Measurements from ENCODE around the gene EXOC7.
"Not testable (repeated sequence)": the region's sequence is repeated elsewhere in the genome, so short reads cannot be mapped to it uniquely, and the experiment has no call there.

Gene EXOC7

GRCh38 chr17:76083536-76084182 is 19.9 kb downstream of the EXOC7 start:
- no peak for DNase-seq
- no peak overlapping the region for H3K4me3 Mint-ChIP-seq
- H3K27ac Mint-ChIP-seq = peak overlapping the region in 1 of 2 donors; percentile 78
- no peaks in the 10 kb centered on the region for H3K9me3 Mint-ChIP-seq
- peaks cover 8% of the 10 kb centered on the region for H3K36me3 Mint-ChIP-seq (ENCODE audit: insufficient read depth)
- peaks cover 2 to 8% of the 10 kb centered on the region in 2 donors for H3K4me1 Mint-ChIP-seq (ENCODE audit: low read depth in 2 of 2)
- ATAC-seq (replicated peaks) = no peak
- peaks cover 0 to 2% of the 10 kb centered on the region in 2 donors for H3K27me3 Mint-ChIP-seq

- Mint-ChIP-seq H3K4me1 (ENCODE audit: low read depth in 2 of 2) (peaks cover 6 to 10% of the 10 kb centered on the region in 2 donors), H3K9me3 (no peaks in the 10 kb centered on the region), H3K4me3 (no peak overlapping the region), H3K36me3 (ENCODE audit: insufficient read depth) (peaks cover 8% of the 10 kb centered on the region), H3K27ac (peak overlapping the region in 1 of 2 donors; percentile 78), H3K27me3 (peaks cover 0 to 12% of the 10 kb centered on the region in 2 donors)
- no peak for ATAC-seq (replicated peaks)
- no peak for DNase-seq
These were observed 21.0 kb downstream of the EXOC7 start for GRCh38 chr17:76082326-76083251.

- no peak overlapping the region for H3K4me3 Mint-ChIP-seq
- peak overlapping the region; percentile 41 to 49 for H3K27ac Mint-ChIP-seq
These were observed 22.0 kb downstream of the EXOC7 start for GRCh38 chr17:76081295-76082210.

GRCh38 chr17:76080768-76081287 is 22.8 kb downstream of the EXOC7 start:
- Mint-ChIP-seq H3K36me3 (ENCODE audit: insufficient read depth) (peaks cover 5% of the 10 kb centered on the region), H3K27ac (peak overlapping the region; percentile 41 to 68), H3K4me3 (no peak overlapping the region), H3K27me3 (peaks cover 13 to 30% of the 10 kb centered on the region in 2 donors), H3K4me1 (ENCODE audit: low read depth in 2 of 2) (peaks cover 13 to 19% of the 10 kb centered on the region in 2 donors), H3K9me3 (no peaks in the 10 kb centered on the region)
- ATAC-seq (replicated peaks) (no peak), DNase-seq (no peak)

More at GRCh38 chr17:76081295-76082210, 22.0 kb downstream of the EXOC7 start:
- no peaks in the 10 kb centered on the region for H3K9me3 Mint-ChIP-seq
- no peak for DNase-seq
- ATAC-seq (replicated peaks) = no peak
- peaks cover 5% of the 10 kb centered on the region for H3K36me3 Mint-ChIP-seq (ENCODE audit: insufficient read depth)
- H3K4me1 Mint-ChIP-seq (ENCODE audit: low read depth in 2 of 2) = peaks cover 11 to 16% of the 10 kb centered on the region in 2 donors
- peaks cover 9 to 23% of the 10 kb centered on the region in 2 donors for H3K27me3 Mint-ChIP-seq

GRCh38 chr17:76079956-76080767 is 23.4 kb downstream of the EXOC7 start:
- Mint-ChIP-seq H3K9me3 (no peaks in the 10 kb centered on the region), H3K27me3 (peaks cover 20 to 37% of the 10 kb centered on the region in 2 donors), H3K27ac (peak overlapping the region; percentile 41 to 68), H3K4me3 (peak overlapping the region in 1 of 2 donors; percentile 22), H3K4me1 (ENCODE audit: low read depth in 2 of 2) (peaks cover 14 to 25% of the 10 kb centered on the region in 2 donors), H3K36me3 (ENCODE audit: insufficient read depth) (peaks cover 5% of the 10 kb centered on the region)
- DNase-seq (no peak), ATAC-seq (replicated peaks) (peak; percentile 16)

- no peak overlapping the region for H3K4me3 Mint-ChIP-seq
These were observed 24.0 kb downstream of the EXOC7 start for GRCh38 chr17:76079535-76079955.

GRCh38 chr17:76078860-76079534 is 24.6 kb downstream of the EXOC7 start, which contains the start of gene ZACN:
Gene ZACN (plus strand): TSS chr17:76079182. CDS start chr17:76079265, 83 bp downstream.
- no peaks in the 10 kb centered on the region for H3K9me3 Mint-ChIP-seq

More at GRCh38 chr17:76079535-76079955, 24.0 kb downstream of the EXOC7 start:
- Mint-ChIP-seq H3K9me3 (no peaks in the 10 kb centered on the region), H3K4me1 (ENCODE audit: low read depth in 2 of 2) (peaks cover 19 to 29% of the 10 kb centered on the region in 2 donors), H3K36me3 (ENCODE audit: insufficient read depth) (peaks cover 8% of the 10 kb centered on the region), H3K27me3 (peaks cover 25 to 43% of the 10 kb centered on the region in 2 donors), H3K27ac (no peak overlapping the region)
- ATAC-seq (replicated peaks) = no peak
- DNase-seq = no peak

GRCh38 chr17:76078370-76078769 is 25.2 kb downstream of the EXOC7 start:
- H3K27ac Mint-ChIP-seq; H3K36me3 Mint-ChIP-seq (ENCODE audit: insufficient read depth); DNase-seq; ATAC-seq (replicated peaks); H3K9me3 Mint-ChIP-seq: not testable (repeated sequence)
- peak overlapping the region in 1 of 2 donors; percentile 14 for H3K4me3 Mint-ChIP-seq
- peaks cover 19 to 29% of the 10 kb centered on the region in 2 donors for H3K4me1 Mint-ChIP-seq (ENCODE audit: low read depth in 2 of 2)
- peaks cover 25 to 44% of the 10 kb centered on the region in 2 donors for H3K27me3 Mint-ChIP-seq

More at GRCh38 chr17:76078860-76079534, 24.6 kb downstream of the EXOC7 start, which contains the start of gene ZACN:
- peaks cover 19 to 29% of the 10 kb centered on the region in 2 donors for H3K4me1 Mint-ChIP-seq (ENCODE audit: low read depth in 2 of 2)
- peak within 1 kb of the TSS in 1 of 2 donors; percentile 46 for H3K27ac Mint-ChIP-seq
- DNase-seq (no peak), ATAC-seq (replicated peaks) (no peak)
- H3K36me3 Mint-ChIP-seq (ENCODE audit: insufficient read depth) = peaks cover 4% of the 10 kb centered on the region
- H3K27me3 Mint-ChIP-seq = peaks cover 25 to 44% of the 10 kb centered on the region in 2 donors
- H3K4me3 Mint-ChIP-seq = peak within 1 kb of the TSS; percentile 14 to 22

- no peak overlapping the region for H3K27ac Mint-ChIP-seq
- no peak for ATAC-seq (replicated peaks)
- H3K36me3 Mint-ChIP-seq (ENCODE audit: insufficient read depth) = peaks cover 4% of the 10 kb centered on the region
- DNase-seq = no peak
- peaks cover 19 to 31% of the 10 kb centered on the region in 2 donors for H3K4me1 Mint-ChIP-seq (ENCODE audit: low read depth in 2 of 2)
- peaks cover 25 to 44% of the 10 kb centered on the region in 2 donors for H3K27me3 Mint-ChIP-seq
- H3K9me3 Mint-ChIP-seq = no peaks in the 10 kb centered on the region
- no peak overlapping the region for H3K4me3 Mint-ChIP-seq
These were observed 25.9 kb downstream of the EXOC7 start for GRCh38 chr17:76077584-76078110.

GRCh38 chr17:76076765-76077583 is 26.6 kb downstream of the EXOC7 start:
- no peaks in the 10 kb centered on the region for H3K9me3 Mint-ChIP-seq
- peaks cover 4% of the 10 kb centered on the region for H3K36me3 Mint-ChIP-seq (ENCODE audit: insufficient read depth)
- peak overlapping the region; percentile 74 to 75 for H3K4me3 Mint-ChIP-seq
- peaks cover 19 to 32% of the 10 kb centered on the region in 2 donors for H3K4me1 Mint-ChIP-seq (ENCODE audit: low read depth in 2 of 2)
- DNase-seq (peak in 2 of 3 experiments; percentile 27 to 29), ATAC-seq (replicated peaks) (peak; percentile 26)
- H3K27me3 Mint-ChIP-seq = peaks cover 25 to 44% of the 10 kb centered on the region in 2 donors
- H3K27ac Mint-ChIP-seq = no peak overlapping the region

All from effector memory CD8-positive, alpha-beta T cell (primary cell).